Measurements from ENCODE around the gene ACADS.
A peak's percentile ranks its signal among the peaks of the same experiment; 100 is the strongest.

The ACADS gene

GRCh38 chr12:120711411-120711810, 14.2 kb upstream of the ACADS start:
- H3K36me3 ChIP-seq (replicated peaks): peaks cover 15% of the 10 kb centered on the region
- no peak for DNase-seq
- H3K27ac ChIP-seq: no peak overlapping the region
- no peak for TF ChIP-seq CTCF (IDR thresholded peaks at IDR 0.05; ENCODE audit: low read depth, low read length, missing control alignments)
- peak overlapping the region; percentile 72 for H3K4me3 ChIP-seq (ENCODE audit: low read depth, low read length)
- in situ Hi-C loops (cut with HindIII; ENCODE audit: low pct_ligation_motif_present, low sequenced_read_pairs): no loop called here
- H3K27me3 ChIP-seq (replicated peaks): no peaks in the 10 kb centered on the region

- peaks cover 24% of the 10 kb centered on the region for H3K36me3 ChIP-seq (replicated peaks)
- no peak overlapping the region for H3K4me3 ChIP-seq (ENCODE audit: low read depth, low read length)
- no peak for TF ChIP-seq CTCF (IDR thresholded peaks at IDR 0.05; ENCODE audit: low read depth, low read length, missing control alignments)
- in situ Hi-C loops (cut with HindIII; ENCODE audit: low pct_ligation_motif_present, low sequenced_read_pairs): no loop called here
- DNase-seq: no peak
- H3K27me3 ChIP-seq (replicated peaks): no peaks in the 10 kb centered on the region
- no peak overlapping the region for H3K27ac ChIP-seq
Observed at GRCh38 chr12:120712610-120713009, 13.0 kb upstream of the ACADS start.

- peak; percentile 86 for TF ChIP-seq CTCF (IDR thresholded peaks at IDR 0.05; ENCODE audit: low read depth, low read length, missing control alignments)
- Histone ChIP-seq H3K27me3 (replicated peaks) (no peaks in the 10 kb centered on the region), H3K27ac (no peak overlapping the region), H3K4me3 (ENCODE audit: low read depth, low read length) (no peak overlapping the region), H3K36me3 (replicated peaks) (peaks cover 29% of the 10 kb centered on the region)
- peak; percentile 74 for DNase-seq
- in situ Hi-C loops (cut with HindIII; ENCODE audit: low pct_ligation_motif_present, low sequenced_read_pairs): no loop called here
Observed at GRCh38 chr12:120713861-120714482, 11.7 kb upstream of the ACADS start.

- H3K27ac ChIP-seq: no peak overlapping the region
- H3K27me3 ChIP-seq (replicated peaks): no peaks in the 10 kb centered on the region
- TF ChIP-seq CTCF (IDR thresholded peaks at IDR 0.05; ENCODE audit: low read depth, low read length, missing control alignments): no peak
- H3K4me3 ChIP-seq (ENCODE audit: low read depth, low read length): no peak overlapping the region
- in situ Hi-C loops (cut with HindIII; ENCODE audit: low pct_ligation_motif_present, low sequenced_read_pairs): no loop called here
- peaks cover 58% of the 10 kb centered on the region for H3K36me3 ChIP-seq (replicated peaks)
- DNase-seq: no peak
Observed at GRCh38 chr12:120718055-120718454, 7.6 kb upstream of the ACADS start.

- in situ Hi-C loops (cut with HindIII; ENCODE audit: low pct_ligation_motif_present, low sequenced_read_pairs): no loop called here
- H3K36me3 ChIP-seq (replicated peaks): peaks cover 56% of the 10 kb centered on the region
- TF ChIP-seq CTCF (IDR thresholded peaks at IDR 0.05; ENCODE audit: low read depth, low read length, missing control alignments): no peak
Observed at GRCh38 chr12:120719072-120719471, 6.6 kb upstream of the ACADS start.

More at GRCh38 chr12:120719072-120719471, 6.6 kb upstream of the ACADS start:
- DNase-seq: no peak
- H3K27ac ChIP-seq: no peak overlapping the region
- no peaks in the 10 kb centered on the region for H3K27me3 ChIP-seq (replicated peaks)
- no peak overlapping the region for H3K4me3 ChIP-seq (ENCODE audit: low read depth, low read length)

Data from brain microvascular endothelial cell (primary cell).